ENCODE results near the gene C4orf17.

The C4orf17 gene

GRCh38 chr4:99536848-99537247 is 26.0 kb downstream of the C4orf17 start:
- DNase-seq (ENCODE audit: low read depth in 2 of 2, low spot score in 1 of 2): no peak

- no peak for DNase-seq (ENCODE audit: low read depth in 2 of 2, low spot score in 1 of 2)
These were observed 26.9 kb downstream of the C4orf17 start for GRCh38 chr4:99537674-99538073.

GRCh38 chr4:99540277-99540939 is 29.6 kb downstream of the C4orf17 start:
- DNase-seq (ENCODE audit: low read depth in 2 of 2, low spot score in 1 of 2): no peak

GRCh38 chr4:99552872-99553271 is 42.1 kb downstream of the C4orf17 start:
- no peak for DNase-seq (ENCODE audit: low read depth in 2 of 2, low spot score in 1 of 2)

- DNase-seq (ENCODE audit: low read depth in 2 of 2, low spot score in 1 of 2): peak; percentile 91 to 96
These were observed 52.7 kb downstream of the C4orf17 start, which contains the start of gene TRMT10A for GRCh38 chr4:99563310-99564186. TRMT10A (minus strand) TSS chr4:99564039; CDS start chr4:99559338, 4,701 bp downstream.

- no peak for DNase-seq (ENCODE audit: low read depth in 2 of 2, low spot score in 1 of 2)
These were observed 54.1 kb downstream of the C4orf17 start for GRCh38 chr4:99564921-99565320.

- no peak for DNase-seq (ENCODE audit: low read depth in 2 of 2, low spot score in 1 of 2)
These were observed 61.1 kb downstream of the C4orf17 start for GRCh38 chr4:99571883-99572282.

- DNase-seq (ENCODE audit: low read depth in 2 of 2, low spot score in 1 of 2): no peak
These were observed 61.9 kb downstream of the C4orf17 start for GRCh38 chr4:99572527-99573240.

GRCh38 chr4:99573735-99574368 is 63.0 kb downstream of the C4orf17 start:
- no peak for DNase-seq (ENCODE audit: low read depth in 2 of 2, low spot score in 1 of 2)

- DNase-seq (ENCODE audit: low read depth in 2 of 2, low spot score in 1 of 2): no peak
These were observed 63.9 kb downstream of the C4orf17 start, which contains the start of gene MTTP for GRCh38 chr4:99574530-99575324. MTTP (plus strand) TSS chr4:99574824; CDS start chr4:99574910, 86 bp downstream.

- DNase-seq (ENCODE audit: low read depth in 2 of 2, low spot score in 1 of 2): no peak
These were observed 67.9 kb downstream of the C4orf17 start for GRCh38 chr4:99578714-99579113.

GRCh38 chr4:99585516-99585915 is 74.7 kb downstream of the C4orf17 start:
- no peak for DNase-seq (ENCODE audit: low read depth in 2 of 2, low spot score in 1 of 2)

- no peak for DNase-seq (ENCODE audit: low read depth in 2 of 2, low spot score in 1 of 2)
These were observed 75.5 kb downstream of the C4orf17 start for GRCh38 chr4:99586322-99586721.

- DNase-seq (ENCODE audit: low read depth in 2 of 2, low spot score in 1 of 2): no peak
These were observed 76.0 kb downstream of the C4orf17 start for GRCh38 chr4:99586797-99587196.

GRCh38 chr4:99587309-99587708 is 76.5 kb downstream of the C4orf17 start:
- no peak for DNase-seq (ENCODE audit: low read depth in 2 of 2, low spot score in 1 of 2)

GRCh38 chr4:99587803-99588202 is 77.0 kb downstream of the C4orf17 start:
- no peak for DNase-seq (ENCODE audit: low read depth in 2 of 2, low spot score in 1 of 2)

- DNase-seq (ENCODE audit: low read depth in 2 of 2, low spot score in 1 of 2): no peak
These were observed 80.9 kb downstream of the C4orf17 start for GRCh38 chr4:99591757-99592156.
